Measurements from ENCODE around the gene DYRK1A. TPM values are rescaled to one million over a fixed set of nuclear protein-coding genes. Genes with fewer than 3 reads are reported as not detected.

Gene DYRK1A
- total and polyA plus RNA-seq, 7 donors, result 21.5 to 105 (median 79.9) TPM

GRCh38 chr21:37451446-37451845 is 84.9 kb downstream of the DYRK1A start:
- ATAC-seq (no peak), DNase-seq (no peak)
- 91 to 95% (median 93%) methylated on average over 16 of the region's 16 CpGs for WGBS, 3 donors
- H3K9me3 ChIP-seq, result no peaks in the 10 kb centered on the region
- intact Hi-C loops (cut with DNase I), result loop anchor here in 1 of 2 donors (5.0 kb wide), 1 partner anchor 39 kb away; no protein-coding TSS in a partner anchor
- H3K27ac ChIP-seq, result peak overlapping the region; percentile 80
- H3K36me3 ChIP-seq (ENCODE audit: insufficient read depth in 1 of 2, low read depth in 1 of 2), result no peaks in the 10 kb centered on the region
- TF ChIP-seq, protein P1, sequence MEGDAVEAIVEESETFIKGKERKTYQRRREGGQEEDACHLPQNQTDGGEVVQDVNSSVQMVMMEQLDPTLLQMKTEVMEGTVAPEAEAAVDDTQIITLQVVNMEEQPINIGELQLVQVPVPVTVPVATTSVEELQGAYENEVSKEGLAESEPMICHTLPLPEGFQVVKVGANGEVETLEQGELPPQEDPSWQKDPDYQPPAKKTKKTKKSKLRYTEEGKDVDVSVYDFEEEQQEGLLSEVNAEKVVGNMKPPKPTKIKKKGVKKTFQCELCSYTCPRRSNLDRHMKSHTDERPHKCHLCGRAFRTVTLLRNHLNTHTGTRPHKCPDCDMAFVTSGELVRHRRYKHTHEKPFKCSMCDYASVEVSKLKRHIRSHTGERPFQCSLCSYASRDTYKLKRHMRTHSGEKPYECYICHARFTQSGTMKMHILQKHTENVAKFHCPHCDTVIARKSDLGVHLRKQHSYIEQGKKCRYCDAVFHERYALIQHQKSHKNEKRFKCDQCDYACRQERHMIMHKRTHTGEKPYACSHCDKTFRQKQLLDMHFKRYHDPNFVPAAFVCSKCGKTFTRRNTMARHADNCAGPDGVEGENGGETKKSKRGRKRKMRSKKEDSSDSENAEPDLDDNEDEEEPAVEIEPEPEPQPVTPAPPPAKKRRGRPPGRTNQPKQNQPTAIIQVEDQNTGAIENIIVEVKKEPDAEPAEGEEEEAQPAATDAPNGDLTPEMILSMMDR (IDR thresholded peaks at IDR 0.05), result no peak
- H3K27me3 ChIP-seq (ENCODE audit: insufficient read depth in 3 of 3, low read length in 2 of 3), result no peaks in the 10 kb centered on the region
- H3K4me1 ChIP-seq, result peaks cover 85% of the 10 kb centered on the region
- no peak overlapping the region for H3K4me3 ChIP-seq

GRCh38 chr21:37452227-37452626 is 85.7 kb downstream of the DYRK1A start:
- peak; percentile 84 to 88 (median 84) for ATAC-seq
- intact Hi-C loops (cut with DNase I), result loop anchor here in 1 of 2 donors (5.0 kb wide), 1 partner anchor 40 kb away; no protein-coding TSS in a partner anchor
- 3 to 24% (median 12%) methylated on average over 4 of the region's 4 CpGs for WGBS, 3 donors
- H3K4me1 ChIP-seq, result peaks cover 85% of the 10 kb centered on the region
- H3K9me3 ChIP-seq, result no peaks in the 10 kb centered on the region
- TF ChIP-seq, protein P1 (IDR thresholded peaks at IDR 0.05), result no peak
- H3K27me3 ChIP-seq (ENCODE audit: insufficient read depth in 3 of 3, low read length in 2 of 3), result no peaks in the 10 kb centered on the region
- no peak overlapping the region for H3K4me3 ChIP-seq
- peak in 1 of 2 donors; percentile 59 for DNase-seq
- H3K27ac ChIP-seq, result peak overlapping the region; percentile 80
- no peaks in the 10 kb centered on the region for H3K36me3 ChIP-seq (ENCODE audit: insufficient read depth in 1 of 2, low read depth in 1 of 2)

DNA sequence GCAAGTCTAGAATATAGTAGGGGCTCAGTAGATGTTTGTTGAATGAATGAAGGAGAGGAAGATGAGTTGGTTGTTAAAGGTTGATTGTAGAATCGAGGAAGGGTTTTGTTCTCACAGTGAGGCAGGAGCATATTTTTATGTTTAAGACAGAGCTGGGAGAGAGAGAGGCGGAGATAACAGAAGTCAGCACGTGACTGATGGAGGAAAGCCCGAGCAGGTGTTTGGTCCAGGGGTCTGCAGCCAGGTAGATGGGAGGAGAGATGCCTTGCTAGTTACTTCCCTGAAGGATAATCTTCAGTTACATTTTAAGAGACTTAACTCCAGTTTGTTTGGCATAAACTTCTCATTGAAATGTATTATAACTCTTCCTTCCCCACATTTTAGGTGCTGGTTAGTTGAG is 86.8 kb downstream of the DYRK1A start:
- H3K27ac ChIP-seq, result peak overlapping the region; percentile 80
- no peaks in the 10 kb centered on the region for H3K36me3 ChIP-seq (ENCODE audit: insufficient read depth in 1 of 2, low read depth in 1 of 2)
- H3K4me3 ChIP-seq, result no peak overlapping the region
- H3K9me3 ChIP-seq, result no peaks in the 10 kb centered on the region
- DNase-seq (no peak), ATAC-seq (no peak)
- intact Hi-C loops (cut with DNase I), result loop anchor here in 1 of 2 donors (5.0 kb wide), 1 partner anchor 41 kb away; no protein-coding TSS in a partner anchor
- TF ChIP-seq, protein P1 (IDR thresholded peaks at IDR 0.05), result no peak
- H3K27me3 ChIP-seq (ENCODE audit: insufficient read depth in 3 of 3, low read length in 2 of 3), result no peaks in the 10 kb centered on the region
- WGBS, 3 donors, result 47 to 70% (median 54%) methylated on average over 4 of the region's 4 CpGs
- peaks cover 84% of the 10 kb centered on the region for H3K4me1 ChIP-seq

DNA sequence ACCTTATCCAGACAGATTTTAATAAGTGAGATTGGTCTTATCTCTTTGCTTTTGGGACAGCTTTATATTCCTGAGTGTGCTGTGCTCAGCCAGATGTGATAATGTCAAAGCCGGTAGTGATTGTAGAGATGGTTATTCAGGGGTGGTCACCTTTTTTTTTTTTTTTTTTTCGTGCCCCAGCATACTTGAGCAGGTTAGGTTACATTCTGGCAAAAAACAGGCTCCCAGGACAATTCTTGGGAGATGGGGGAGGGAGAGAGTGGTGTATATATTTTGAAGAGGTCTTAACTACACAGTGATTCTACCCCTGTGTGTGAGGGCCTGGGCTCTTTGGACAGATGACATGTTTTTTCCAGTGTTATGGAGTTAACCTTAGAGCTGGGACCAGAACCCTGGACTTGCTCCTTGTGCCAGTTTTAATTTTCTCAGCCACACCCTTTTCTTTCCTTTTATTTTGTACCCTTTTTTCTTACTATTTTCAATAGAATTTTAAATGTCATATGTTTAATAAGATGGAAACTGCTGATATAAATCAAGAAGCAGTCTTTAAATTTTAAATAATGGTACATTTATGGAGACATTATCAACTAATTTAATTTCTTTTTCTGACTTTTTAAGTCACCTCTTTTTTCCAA is 88.4 kb downstream of the DYRK1A start:
- no peak for ATAC-seq
- Histone ChIP-seq H3K4me1 (peaks cover 91% of the 10 kb centered on the region), H3K27me3 (ENCODE audit: insufficient read depth in 3 of 3, low read length in 2 of 3) (no peaks in the 10 kb centered on the region), H3K36me3 (ENCODE audit: insufficient read depth in 1 of 2, low read depth in 1 of 2) (no peaks in the 10 kb centered on the region), H3K27ac (peak overlapping the region; percentile 80), H3K4me3 (peak overlapping the region; percentile 32), H3K9me3 (no peaks in the 10 kb centered on the region)
- 8 to 31% (median 18%) methylated on average over 2 of the region's 2 CpGs for WGBS, 3 donors
- TF ChIP-seq, protein P1 (IDR thresholded peaks at IDR 0.05), result no peak
- intact Hi-C loops (cut with DNase I), result loop anchor here in 1 of 2 donors (5.0 kb wide), 1 partner anchor 43 kb away; no protein-coding TSS in a partner anchor
- no peak for DNase-seq

All from psoas muscle (tissue), 8 donors.